Pancreas (tissue), 10 donors: Measurements from ENCODE around the gene STXBP4. TPM values are rescaled to one million over a fixed set of nuclear protein-coding genes. Genes with fewer than 3 reads are reported as not detected.

ENCODE experiments used
- ATAC-seq, 4 donors: fragments of 200-7000 bp; cut with Tn5 transposase; one replicate each; pipeline versions ENCODE4 v1.8.0 to v1.9.1; 2020; ENCODE audit warnings: mild to moderate bottlenecking in 4 of 4, moderate library complexity in 4 of 4
- DNase-seq, 6 donors: peaks; one replicate each; pipeline ENCODE4 v3.0.0-alpha.2; 2020
- FAIRE-seq: peaks from 2 replicates; lab custom pipeline; 2012; peaks lifted over from hg19 to GRCh38; lab: Jason Lieb, UNC
- H3K27ac ChIP-seq, 4 donors: fragments of 200-600 bp; sonication (generic); 1 replicate in 3 of 4; 2 replicates in 1 of 4; pipeline versions ENCODE4 v1.5.0 to v1.8.0; 2020
- H3K27me3 ChIP-seq, 4 donors: fragments of 200-600 bp; one replicate each; pipeline ENCODE4 v1.8.0; 2021
- H3K36me3 ChIP-seq, 3 donors: fragments of 200-600 bp; sonication (generic) in 1 of 3; one replicate each; pipeline versions ENCODE4 v1.5.0 to v1.8.0; 2020 to 2021
- H3K4me1 ChIP-seq, 3 donors: fragments of 200-600 bp; one replicate each; pipeline ENCODE4 v1.8.0; 2021
- H3K4me3 ChIP-seq, 4 donors: fragments of 200-600 bp; sonication (generic) in 2 of 4; one replicate each; pipeline versions ENCODE4 v1.5.0 to v1.8.0; 2020 to 2021
- H3K9me3 ChIP-seq, 4 donors: fragments of 200-600 bp; one replicate each; pipeline ENCODE4 v1.8.0; 2021
- CTCF ChIP-seq, 4 donors: fragments of 200-600 bp; sonication (generic) in 3 of 4; IDR thresholded peaks; one replicate each; pipeline versions ENCODE4 v1.5.0 to v1.8.0; 2021; ENCODE audit warnings: antibody characterized with exemption in 4 of 4
- WGBS, 2 donors: extraction: QIAGEN DNeasy Blood & Tissue Kit; methylation state at CpG; one replicate each; pipeline ENCODE4 v1.1.7; 2013; 5-methylcytosine and 5-hydroxymethylcytosine counted together
- intact Hi-C, 3 donors: fragments of 100-400 bp; cut with DNase I; formaldehyde crosslinking; loops; one replicate each; pipeline versions ENCODE4 v1.11.1 to v1.14.2; 2022
- polyA plus RNA-seq, 2 donors: library from polyadenylated mRNA; stranded (reverse); fragments of 200-250 nt; gene quantifications; one replicate each; pipeline ENCODE4 v1.2.3, GENCODE V29; 2013
- total RNA-seq, 6 donors: library from RNA; stranded (reverse); fragmentation: NEBNext Ultra II Directional in 4 of 6; extraction: Animal tissue kit (Norgen Biotek cat#: 25700) in 4 of 6; gene quantifications; one replicate each; pipeline versions ENCODE4 v1.2.1 to v1.2.4, GENCODE V29; 2021 to 2023
- donor health status: healthy with polysubstance abuse.
- donor health status: DM: no; HTN: no; CAD: no; lungs with moderate emphysema.
- donor health status: DM: no; HTN: no; CAD: no.
- donor health status: control.
- donor health status: control.
- donor health status: Bipolar disorder and iron deficiency.
- donor health status: DM: yes; HTN: yes; CAD: no.
- donor health status: DM: no; HTN: no; CAD: no.
- donor health status: DM: no; HTN: no; CAD: no.
- donor health status: DM: yes; HTN: yes; CAD: no.

STXBP4 gene
- total and polyA plus RNA-seq, 8 donors, result 0.72 to 12.6 (median 5.4) TPM

GRCh38 chr17:54947396-54947795, 21.2 kb upstream of the STXBP4 start:
- Histone ChIP-seq H3K4me1 (no peaks in the 10 kb centered on the region), H3K27ac (no peak overlapping the region), H3K4me3 (no peak overlapping the region), H3K27me3 (no peaks in the 10 kb centered on the region), H3K9me3 (no peaks in the 10 kb centered on the region), H3K36me3 (peaks cover 0 to 28% (median 0%) of the 10 kb centered on the region in 3 donors)
- ATAC-seq (no peak), DNase-seq (no peak), FAIRE-seq (no peak)
- TF ChIP-seq CTCF (IDR thresholded peaks at IDR 0.05), result no peak
- intact Hi-C loops, result no loop called here
- WGBS, 2 donors, result 92% methylated on average over 2 of the region's 2 CpGs

GRCh38 chr17:54948380-54948779, 20.2 kb upstream of the STXBP4 start:
- FAIRE-seq (no peak), DNase-seq (no peak), ATAC-seq (peak in 1 of 4 donors; percentile 42)
- peaks cover 0 to 28% (median 0%) of the 10 kb centered on the region in 3 donors for H3K36me3 ChIP-seq
- no peaks in the 10 kb centered on the region for H3K4me1 ChIP-seq
- no peak overlapping the region for H3K4me3 ChIP-seq
- H3K9me3 ChIP-seq, result no peaks in the 10 kb centered on the region
- intact Hi-C loops, result no loop called here
- no peaks in the 10 kb centered on the region for H3K27me3 ChIP-seq
- H3K27ac ChIP-seq, result no peak overlapping the region
- WGBS, 2 donors, result 81 to 84% methylated on average over 5 of the region's 5 CpGs
- no peak for TF ChIP-seq CTCF (IDR thresholded peaks at IDR 0.05)

GRCh38 chr17:54950116-54950515, 18.4 kb upstream of the STXBP4 start:
- 55 to 60% methylated on average over 2 of the region's 2 CpGs for WGBS, 2 donors
- Histone ChIP-seq H3K36me3 (peaks cover 0 to 28% (median 0%) of the 10 kb centered on the region in 3 donors), H3K9me3 (no peaks in the 10 kb centered on the region), H3K4me1 (no peaks in the 10 kb centered on the region), H3K4me3 (no peak overlapping the region), H3K27me3 (no peaks in the 10 kb centered on the region), H3K27ac (no peak overlapping the region)
- ATAC-seq, result peak in 2 of 4 donors; percentile 45 to 47
- intact Hi-C loops, result no loop called here
- no peak for FAIRE-seq
- no peak for DNase-seq
- TF ChIP-seq CTCF (IDR thresholded peaks at IDR 0.05), result no peak

GRCh38 chr17:54951286-54951685, 17.3 kb upstream of the STXBP4 start:
- TF ChIP-seq CTCF (IDR thresholded peaks at IDR 0.05), result no peak
- no peak for DNase-seq
- Histone ChIP-seq H3K9me3 (no peaks in the 10 kb centered on the region), H3K27me3 (no peaks in the 10 kb centered on the region), H3K36me3 (peaks cover 0 to 28% (median 0%) of the 10 kb centered on the region in 3 donors), H3K4me1 (no peaks in the 10 kb centered on the region), H3K4me3 (no peak overlapping the region), H3K27ac (no peak overlapping the region)
- intact Hi-C loops, result no loop called here
- FAIRE-seq, result no peak
- WGBS, 2 donors, result 72 to 78% methylated on average over 4 of the region's 4 CpGs
- no peak for ATAC-seq

GRCh38 chr17:54956791-54957190, 11.8 kb upstream of the STXBP4 start:
- 81 to 82% methylated on average over 3 of the region's 3 CpGs for WGBS, 2 donors
- Histone ChIP-seq H3K4me3 (no peak overlapping the region), H3K36me3 (peaks cover 0 to 29% (median 13%) of the 10 kb centered on the region in 3 donors), H3K4me1 (no peaks in the 10 kb centered on the region), H3K9me3 (no peaks in the 10 kb centered on the region), H3K27ac (no peak overlapping the region), H3K27me3 (no peaks in the 10 kb centered on the region)
- no peak for TF ChIP-seq CTCF (IDR thresholded peaks at IDR 0.05)
- DNase-seq, result no peak
- ATAC-seq, result no peak
- intact Hi-C loops, result no loop called here
- no peak for FAIRE-seq
